CD4-positive, alpha-beta T cell treated with Interleukin-21 for 1 hour (primary cell): Measurements from ENCODE around the gene PAX5.

Experiments
- DNase-seq: peaks from one replicate; pipeline ENCODE4 v3.0.0-alpha.2; 2020

Gene PAX5

DNA sequence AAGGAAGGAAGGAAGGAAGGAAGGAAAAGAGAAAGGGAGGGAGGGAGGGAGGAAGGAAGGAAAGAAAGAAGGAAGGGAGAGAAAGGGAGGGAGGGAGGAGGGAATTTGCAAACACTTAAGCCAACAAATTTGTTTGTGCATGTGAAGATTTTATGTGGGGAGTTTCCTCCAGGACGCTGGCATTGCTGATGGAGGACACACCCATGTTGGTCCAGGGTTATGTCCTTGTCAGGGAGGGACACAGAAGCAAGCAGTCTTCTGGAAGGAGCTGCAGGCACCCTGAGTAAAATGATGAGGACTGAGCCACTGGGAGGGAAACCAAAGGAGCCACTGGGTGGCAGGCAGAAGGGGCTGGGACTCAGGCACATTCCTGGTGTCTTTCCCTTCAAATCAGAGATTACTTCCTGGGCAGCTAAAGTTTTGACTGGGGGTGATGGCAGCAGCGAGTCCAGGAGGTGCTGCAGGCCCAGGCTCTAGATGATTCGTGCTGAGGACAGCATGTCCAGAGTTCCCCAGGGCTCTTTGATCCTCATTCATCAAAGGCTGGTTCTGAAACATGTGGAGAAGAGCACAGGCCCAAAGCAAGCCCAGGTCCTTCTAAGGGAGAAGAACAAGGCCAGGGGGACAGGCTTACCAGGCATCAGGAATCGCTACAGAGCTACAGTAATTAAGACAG lies 109.2 kb downstream of the PAX5 start:
- DNase-seq: no peak

DNA sequence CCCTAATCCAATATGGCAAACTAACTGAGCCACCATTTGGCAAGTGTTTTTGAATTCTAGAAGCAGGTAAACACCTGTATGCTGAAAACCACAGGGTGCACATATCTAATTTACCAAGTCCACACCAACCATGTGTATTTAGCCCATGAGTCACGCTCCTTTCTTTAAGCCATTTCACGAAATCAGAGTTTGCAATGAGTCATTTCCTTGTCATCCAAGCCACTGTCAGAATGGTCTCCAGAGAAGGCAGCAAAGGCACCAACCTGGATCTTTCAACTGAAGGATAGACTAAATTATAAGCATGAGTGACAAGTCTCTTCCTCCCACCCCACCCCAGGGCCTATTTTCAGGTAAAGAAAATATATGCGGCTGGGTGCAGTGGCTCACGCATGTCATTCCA lies 110.0 kb downstream of the PAX5 start:
- no peak for DNase-seq

DNA sequence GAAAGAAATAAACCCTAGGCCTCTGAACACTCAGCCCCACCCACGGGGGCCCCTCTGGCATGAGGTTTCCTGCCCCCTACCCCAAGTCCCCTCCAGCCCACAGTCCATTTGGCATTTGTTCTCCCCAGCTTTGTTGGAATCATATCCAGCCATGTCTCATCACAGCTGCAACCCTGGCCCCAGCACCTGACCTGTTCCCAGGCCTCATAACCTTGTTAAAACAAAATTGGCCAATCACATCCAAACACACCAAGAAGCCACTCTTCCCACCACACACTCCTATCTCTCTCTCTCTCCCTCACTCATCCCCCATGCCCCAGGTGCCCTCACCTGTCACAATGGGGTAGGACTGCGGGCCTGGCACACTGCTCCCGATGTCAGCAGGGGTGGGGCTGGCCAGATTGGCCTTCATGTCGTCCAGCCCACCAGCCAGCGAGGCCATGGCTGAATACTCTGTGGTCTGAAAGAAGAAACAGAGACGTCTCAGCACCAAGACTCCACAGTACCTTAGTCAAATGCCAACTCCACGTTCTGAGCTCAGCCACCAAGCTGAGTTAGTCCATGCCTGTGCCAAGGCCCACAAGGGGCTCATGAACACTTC lies 110.9 kb downstream of the PAX5 start:
- DNase-seq: no peak

GRCh38 chr9:36922548-36922947 lies 111.5 kb downstream of the PAX5 start:
- no peak for DNase-seq

DNA sequence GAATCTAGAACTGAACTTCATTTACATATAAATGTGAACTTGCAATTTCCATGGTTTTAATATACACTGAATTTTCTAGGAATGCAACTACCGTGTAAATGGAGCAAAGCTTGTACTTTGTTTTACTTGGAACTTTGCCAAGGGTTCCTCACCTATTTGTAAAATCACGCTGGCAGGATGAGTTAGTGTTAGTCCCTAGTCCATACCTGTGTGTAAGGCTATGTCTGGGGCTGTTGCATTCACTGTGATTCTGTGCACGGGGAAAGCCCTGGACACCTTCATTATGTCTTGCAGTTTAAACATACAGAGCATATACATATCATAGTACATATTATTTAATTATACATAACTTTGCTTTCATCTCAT lies 119.9 kb downstream of the PAX5 start:
- no peak for DNase-seq

DNA sequence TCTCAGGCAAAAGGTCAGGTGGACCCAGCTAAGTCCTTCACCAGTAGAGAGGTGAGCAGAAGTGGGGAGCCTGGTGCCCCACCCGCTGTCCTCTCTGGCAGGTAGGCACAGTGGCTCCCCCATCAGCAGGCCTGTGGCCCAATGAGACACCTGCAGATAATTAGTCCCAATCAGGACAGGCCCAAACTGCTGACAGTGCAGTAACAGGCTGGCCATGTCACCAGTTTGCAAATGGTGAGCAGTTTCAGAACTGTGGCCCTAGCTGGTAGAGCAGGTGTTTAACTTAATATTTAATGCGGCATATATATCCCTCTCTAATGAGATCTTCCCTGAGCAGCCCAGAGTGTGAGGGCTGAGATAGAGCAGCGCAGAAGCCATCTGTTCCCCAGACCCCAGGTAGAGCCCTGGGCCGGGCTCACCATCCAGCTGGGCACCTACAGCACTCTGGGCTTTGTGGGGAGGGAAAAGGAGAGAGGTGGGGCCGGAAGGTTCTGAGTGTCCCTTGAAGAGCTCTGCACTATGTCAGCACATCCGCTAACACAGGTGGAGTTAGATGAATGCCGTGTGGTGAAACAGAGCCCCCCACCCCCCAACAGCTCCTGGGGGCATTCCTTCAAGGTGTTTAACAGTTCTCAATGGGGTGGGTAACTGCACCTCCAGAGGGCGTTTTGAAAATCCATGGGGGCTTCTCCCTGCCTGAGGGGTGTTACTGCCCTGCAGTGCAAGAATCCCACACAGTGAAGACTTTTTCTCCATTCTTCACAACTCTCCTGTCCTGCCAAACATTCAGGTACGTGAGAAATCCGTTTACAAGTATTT lies 120.5 kb downstream of the PAX5 start:
- DNase-seq: no peak

DNA sequence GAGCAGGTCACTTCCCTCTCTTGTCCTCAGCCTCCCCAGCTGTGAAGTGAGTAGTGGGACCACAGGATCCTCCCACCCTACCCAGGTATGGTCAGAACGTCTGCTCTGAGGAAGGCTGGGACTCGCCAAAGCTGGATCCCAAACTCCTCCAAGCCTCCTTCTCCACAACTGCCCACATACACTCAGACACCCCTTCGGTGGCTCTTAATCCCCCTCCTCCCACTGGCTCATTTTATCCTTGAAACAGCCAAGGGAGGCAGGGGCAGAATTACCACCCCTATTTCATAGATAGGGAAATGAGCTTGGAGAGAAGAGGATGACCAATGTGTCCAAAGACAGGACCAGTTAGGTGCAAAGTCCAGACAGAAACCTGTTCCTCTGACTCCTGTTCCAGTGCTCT lies 121.4 kb downstream of the PAX5 start:
- DNase-seq: no peak

GRCh38 chr9:36911601-36912412 lies 122.3 kb downstream of the PAX5 start:
- DNase-seq: no peak

GRCh38 chr9:36911037-36911436 lies 123.0 kb downstream of the PAX5 start:
- no peak for DNase-seq

- no peak for DNase-seq
These were observed 127.6 kb downstream of the PAX5 start for GRCh38 chr9:36906492-36906891.

DNA sequence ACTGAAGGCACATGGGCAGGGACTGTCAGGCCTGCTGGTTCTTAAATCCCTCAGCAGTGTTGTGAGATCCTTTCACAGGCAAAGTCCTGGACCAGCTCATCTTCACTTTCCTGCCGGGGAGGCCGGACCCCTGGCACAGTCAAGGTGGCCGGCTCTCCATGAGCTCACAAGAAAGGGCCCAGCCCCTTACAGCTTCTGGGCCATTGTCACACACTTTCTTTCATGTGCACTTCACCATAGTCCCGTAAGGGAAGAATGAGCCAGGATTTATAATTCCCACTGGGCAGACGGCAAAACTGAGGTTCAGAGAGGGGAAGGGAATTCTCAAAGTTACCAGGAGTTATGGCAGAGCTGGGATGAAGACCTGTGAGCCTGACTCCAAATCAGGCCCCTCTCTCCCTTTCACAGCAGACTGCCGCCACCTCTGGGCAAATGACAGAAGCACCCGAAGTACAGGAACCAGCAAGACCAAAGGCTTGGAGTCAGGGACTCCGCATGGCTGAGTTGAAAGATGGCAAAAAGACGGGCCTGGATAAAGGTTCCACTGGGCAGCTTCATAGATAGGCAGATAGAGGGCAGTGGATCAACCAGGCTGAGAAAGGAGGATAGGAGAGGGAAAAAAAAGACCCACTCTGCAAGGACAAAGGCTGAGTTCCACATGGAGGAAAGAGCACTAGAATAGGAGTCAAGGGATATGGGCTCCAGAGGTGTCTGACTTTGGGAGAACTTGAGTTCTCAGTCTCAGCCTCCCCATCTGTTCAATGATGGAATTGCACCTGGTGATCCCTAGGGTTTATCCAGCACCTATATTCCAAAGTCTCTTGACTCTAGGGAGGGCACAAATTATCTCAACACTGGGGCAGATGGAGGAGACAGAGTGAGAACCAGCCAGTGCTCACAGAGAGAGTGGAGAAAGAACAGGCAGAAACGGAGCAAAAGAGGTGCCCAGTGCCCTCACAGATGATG lies 128.7 kb downstream of the PAX5 start:
- DNase-seq: no peak

DNA sequence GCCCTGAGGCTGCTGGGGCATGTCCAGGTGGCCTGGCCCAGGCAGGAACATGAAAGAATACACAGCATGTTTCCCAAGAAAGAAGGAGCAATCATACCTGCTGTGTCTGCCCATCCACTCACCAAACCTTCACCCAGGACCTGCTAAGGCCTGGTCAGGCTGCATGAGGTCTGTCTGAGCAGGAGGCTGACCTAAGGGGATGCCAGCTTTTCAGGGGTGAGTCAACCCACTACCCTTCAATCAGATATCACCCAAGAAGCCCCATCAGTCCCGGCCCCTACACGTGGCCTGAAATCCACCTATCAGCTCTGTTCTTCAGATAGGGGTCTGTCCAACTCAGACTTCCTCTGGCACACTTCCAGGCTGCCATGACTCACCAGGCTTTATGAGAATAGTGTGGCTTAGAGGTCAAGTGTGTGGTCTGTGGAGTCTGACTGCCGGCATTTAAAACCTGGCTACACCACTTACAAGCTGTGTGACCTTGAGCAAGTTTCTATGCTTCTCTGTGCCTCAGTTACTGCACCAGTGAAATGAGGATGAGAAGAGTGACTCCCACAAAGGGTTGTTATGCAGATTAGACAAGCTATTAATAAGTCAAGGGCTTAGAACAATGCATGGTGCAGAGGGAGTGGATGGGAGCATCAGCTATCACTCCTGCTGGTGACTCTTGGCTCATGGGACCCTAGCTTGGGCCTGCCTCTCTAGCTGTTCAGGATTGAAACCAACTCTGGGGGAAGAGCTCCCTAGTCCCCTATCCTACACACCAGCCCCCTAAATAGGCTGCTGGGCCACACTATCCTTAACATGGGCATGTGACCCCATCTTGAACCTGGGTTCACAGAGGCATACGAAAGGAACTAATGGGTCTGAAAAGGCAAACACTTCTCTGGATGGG lies 130.3 kb downstream of the PAX5 start:
- DNase-seq: no peak

DNA sequence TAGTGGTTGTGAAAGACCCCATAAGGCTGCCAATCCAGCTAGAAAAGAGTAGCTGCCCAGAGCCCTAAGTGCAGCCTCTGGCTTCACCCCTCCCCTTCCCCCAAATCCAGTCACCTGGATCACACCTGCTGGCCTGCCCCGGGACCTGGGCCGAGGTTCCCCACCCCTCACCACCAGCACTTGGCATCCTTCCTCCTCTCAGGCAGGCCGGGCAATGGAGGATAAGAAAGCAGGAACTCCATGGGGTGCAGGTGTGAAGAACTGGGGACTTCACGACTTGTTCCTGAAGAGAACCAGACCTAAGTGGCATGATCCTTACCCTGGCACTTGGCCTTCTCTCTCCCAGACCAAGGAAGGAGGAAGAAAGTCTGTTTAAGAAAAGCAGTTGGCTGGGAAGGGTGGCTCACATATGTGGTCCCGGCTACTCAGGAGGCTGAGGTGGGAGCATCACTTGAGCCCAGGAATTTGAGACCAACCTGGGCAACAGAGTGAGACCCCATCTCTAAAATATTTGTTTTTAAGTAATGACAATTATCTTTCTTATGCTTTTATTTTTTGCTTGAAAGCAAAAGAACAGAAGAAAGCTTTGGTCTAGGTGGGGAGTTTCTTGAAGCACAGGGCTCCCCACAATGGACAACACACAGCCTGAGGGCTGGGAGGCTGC lies 131.1 kb downstream of the PAX5 start:
- DNase-seq: no peak

DNA sequence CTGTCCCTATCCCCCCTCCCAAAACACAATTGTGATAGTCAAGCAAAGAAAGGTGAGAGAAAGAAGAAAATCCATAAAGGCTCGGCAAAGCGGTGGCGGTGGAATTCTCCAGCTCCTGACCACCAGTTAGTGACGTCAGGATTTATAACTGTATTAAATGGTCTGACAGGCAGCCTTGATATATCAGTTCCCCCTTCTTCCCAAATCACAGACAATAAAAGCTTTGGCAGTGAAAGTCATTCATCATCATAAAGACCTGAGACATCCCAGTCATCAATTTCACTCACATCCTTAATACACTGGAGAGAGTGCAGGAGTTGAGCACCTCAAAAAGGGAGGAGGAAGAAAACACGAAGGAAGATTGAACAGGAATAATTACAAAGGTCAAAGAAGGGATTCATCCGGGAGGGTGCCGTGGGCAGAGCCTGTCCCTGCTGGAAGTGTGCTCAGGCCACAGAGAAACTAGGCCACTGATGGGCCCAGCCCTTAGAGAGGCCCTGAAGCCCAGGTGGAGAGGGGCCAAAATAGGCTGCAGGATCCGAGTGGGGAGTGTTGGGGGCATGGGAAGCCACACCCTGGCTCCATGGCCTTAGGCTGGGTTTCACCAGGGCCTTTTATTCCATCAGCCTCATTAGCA lies 131.9 kb downstream of the PAX5 start:
- DNase-seq: no peak

DNA sequence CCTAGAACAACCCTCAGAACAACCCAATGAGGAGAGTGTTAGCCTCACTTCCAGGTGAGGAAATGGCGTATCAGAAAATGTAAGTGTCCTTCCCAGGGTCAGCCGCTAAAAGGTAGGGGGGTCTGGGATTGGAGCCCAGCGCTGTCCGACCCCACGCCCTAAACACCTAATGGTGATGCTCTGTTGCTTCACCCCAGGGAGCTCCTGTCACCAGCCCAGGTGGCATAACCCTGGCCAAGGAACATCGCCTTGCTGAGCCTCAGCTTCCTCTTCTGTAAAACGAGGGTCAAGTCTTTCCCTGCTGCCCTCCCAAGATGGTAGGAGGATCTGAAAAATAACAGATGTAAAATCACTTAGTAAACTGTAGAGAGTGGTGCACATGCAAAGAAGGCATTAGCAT lies 132.5 kb downstream of the PAX5 start:
- DNase-seq: no peak

- DNase-seq: no peak
These were observed 133.2 kb downstream of the PAX5 start for GRCh38 chr9:36900856-36901220.

DNA sequence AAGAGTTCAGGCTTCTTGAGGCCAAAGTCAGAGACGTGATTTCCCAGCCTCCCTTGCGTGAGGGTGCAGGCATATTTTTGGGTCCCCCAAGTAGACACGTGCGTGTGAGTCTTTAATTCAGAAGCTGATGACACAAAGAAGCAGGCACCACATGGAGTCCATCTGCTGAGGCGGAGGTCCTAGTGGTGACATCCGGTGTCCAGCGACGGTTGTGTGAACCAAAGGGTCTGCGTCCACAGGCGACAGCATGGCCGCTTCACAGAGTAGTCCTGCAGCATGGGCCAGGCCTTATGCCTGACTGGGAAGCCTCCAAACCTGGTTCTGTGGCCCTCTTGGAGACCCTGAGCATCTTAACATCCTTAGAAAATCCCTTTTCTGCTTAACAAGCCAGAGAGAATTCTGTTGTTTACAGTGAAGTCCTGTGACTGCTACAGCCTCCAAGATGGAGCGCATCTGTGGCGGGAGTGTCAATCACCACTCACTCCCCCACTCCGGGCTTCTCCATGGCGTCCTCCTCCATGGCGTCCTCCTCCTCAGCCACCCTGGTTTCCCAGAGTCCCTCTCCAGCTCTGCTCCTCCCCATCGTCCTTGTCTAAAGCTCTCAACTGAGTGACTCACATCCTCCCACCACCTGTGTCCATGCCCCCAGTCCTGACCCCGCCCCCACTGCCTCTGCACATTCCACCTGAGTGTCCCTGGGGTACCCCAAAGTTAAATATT lies 133.8 kb downstream of the PAX5 start:
- DNase-seq: no peak

- no peak for DNase-seq
These were observed 134.7 kb downstream of the PAX5 start for GRCh38 chr9:36899406-36899805.

DNA sequence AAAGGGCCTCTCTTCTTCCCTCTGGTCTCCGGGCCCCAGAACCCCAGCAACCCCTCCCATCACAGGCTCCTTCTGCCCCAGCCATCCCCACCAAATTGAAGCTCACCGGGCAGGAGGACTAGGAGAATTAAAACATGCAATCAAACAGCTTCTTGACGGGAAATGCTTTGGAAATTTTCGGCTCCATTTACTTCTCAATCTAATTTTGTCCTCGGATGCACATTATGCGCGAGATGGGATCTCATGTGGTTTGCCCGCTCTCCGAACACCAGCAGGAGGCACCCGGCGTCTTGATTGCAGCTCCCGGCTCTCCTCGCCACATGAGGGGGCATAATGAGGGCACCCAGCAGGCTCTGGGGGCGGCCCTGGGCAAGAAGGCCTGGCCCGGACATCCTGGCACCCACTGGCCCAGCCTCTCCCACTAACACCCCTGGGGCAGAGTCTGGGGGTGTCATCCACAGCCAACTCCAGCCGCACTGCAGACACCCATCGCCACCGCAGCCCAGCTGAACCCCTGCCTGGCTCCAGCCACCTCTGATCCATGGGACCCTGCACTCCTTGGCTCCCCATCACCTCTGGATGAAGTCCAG lies 135.5 kb downstream of the PAX5 start:
- DNase-seq: no peak
